GM19193 (cell line): ENCODE results near the gene LMCD1.

ENCODE experiments used
- POLR2A ChIP-seq: IDR thresholded peaks from 4 replicates; pipeline ENCODE4 v1.6.1; 2011; ENCODE audit not compliant: insufficient read depth, insufficient read length; ENCODE audit errors: extremely low read depth

The LMCD1 gene

DNA sequence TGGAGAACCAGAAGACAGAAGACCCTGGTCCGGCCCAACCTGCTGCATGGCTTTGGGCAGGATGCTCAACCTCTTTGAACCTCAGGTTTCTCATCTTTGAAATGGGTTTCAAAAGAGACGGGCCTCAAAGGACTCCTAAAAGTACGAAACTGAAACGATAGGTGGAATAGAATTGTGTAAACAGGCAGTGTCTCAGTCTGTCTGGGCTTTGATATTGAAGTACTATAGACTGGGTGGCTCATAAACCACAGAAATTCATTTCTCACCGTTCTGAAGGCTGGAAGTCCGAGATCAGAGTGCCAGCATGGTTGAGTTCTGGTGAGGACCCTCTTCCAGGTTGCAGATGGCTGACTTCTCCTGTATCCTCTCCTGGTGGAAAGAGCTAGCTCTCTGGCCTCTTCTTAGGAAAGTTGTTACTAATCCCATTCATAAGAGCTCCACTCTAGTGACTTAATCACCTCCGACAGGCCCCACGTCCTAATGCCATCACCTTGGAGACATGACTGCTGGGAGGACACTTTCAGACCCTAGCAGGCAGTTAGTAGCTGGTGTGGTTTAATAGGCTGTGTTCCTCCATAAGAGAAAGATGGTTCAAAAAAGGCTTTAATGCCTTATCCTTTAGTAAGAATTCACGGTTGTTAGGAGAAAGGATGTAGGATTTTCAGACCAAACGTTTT lies 107.3 kb downstream of the LMCD1 start:
- no peak for TF ChIP-seq POLR2A

DNA sequence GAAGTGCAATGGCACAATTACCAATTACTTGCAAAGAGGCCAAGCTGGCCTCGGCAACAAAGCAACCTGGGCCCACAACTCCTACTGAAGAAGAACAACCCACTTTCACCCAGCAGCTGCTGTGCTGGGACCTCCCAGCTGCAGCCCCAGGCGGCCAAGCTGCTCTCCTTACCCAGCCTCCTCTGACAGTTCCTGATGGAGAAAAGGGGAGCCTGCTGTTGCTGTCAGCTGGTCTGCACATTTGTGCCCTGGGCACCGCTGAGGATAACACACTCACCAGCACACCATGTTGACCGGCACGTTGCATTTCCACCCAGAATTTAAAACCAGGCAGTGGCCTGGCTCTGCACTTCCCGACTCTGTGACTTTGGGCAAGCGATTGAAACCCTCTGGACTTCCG lies 109.3 kb downstream of the LMCD1 start:
- no peak for TF ChIP-seq POLR2A

DNA sequence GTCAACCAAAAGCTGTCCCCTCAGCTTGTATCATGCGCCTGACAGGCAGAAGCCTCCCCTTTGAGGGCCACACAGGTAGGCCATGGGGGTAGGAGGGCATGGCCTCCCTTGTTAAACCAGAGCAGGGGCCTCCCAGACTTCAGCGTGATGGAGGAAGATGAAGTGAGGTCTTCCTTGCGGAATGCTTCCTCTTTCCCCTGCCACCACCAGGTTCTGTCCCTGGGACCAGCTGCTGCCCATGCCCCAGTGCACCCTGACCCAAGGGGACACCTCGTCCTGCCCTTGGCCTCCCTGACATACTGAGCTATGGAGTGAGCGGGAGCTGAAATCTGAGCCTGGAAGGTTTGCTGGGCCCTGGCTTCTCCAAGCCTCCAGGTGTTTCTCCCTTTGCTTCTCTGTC lies 116.3 kb downstream of the LMCD1 start:
- TF ChIP-seq POLR2A, result no peak

DNA sequence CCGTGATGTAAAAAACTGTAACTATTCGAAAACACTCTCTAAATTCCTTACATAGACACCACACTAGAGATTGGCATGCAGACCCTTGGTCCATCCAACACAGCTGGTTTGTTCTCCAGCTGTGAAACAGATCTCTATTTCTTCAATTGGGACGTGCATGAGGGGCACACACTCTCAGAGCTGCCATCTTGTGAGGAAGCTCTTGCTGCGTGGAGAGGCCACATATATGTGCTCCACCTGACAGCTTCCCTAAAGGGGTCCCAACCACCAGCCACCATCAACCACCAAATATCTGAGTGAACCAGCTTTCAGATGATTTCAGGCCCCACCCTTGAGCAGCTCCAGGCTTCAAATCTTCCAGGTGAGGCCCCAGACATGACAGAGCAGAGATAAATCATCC lies 117.3 kb downstream of the LMCD1 start:
- no peak for TF ChIP-seq POLR2A

DNA sequence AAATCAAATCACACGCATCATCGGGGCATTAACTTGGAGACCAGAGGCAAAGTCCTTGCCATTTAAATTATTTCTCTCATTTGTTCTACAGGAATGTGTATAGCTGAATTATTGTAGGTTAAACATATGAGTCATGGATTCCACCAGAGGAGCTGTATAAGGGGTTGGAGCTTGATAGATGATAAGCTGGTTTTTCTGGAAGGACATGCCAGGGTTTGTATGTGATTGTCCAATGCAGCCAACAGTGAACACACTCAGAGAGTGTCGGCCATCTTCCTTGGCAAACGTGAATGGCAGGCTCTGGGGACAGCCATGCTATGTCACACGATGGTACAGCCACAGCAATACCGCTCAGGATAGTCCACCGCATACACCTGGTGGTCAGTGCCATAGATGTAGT lies 117.9 kb downstream of the LMCD1 start:
- no peak for TF ChIP-seq POLR2A

DNA sequence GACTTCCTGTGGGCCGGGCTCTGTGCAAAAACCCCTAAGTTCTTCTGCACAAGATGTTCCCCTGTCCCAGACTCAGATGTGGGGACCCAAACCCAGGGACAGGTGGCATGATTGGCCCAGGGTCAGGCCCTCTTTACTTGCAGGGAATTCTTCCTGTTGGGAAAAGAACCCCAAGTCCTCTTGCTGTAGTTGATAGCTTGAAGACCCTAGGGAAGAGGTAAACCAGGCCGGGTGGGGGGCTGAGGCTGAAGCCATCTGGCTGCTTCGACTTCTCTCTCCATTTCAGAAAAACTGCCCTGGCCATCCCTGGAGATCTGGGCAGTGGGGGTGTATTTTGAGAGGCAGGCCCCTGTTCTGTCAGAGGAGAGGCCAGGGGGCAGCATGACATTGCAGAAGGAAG lies 119.5 kb downstream of the LMCD1 start:
- no peak for TF ChIP-seq POLR2A

DNA sequence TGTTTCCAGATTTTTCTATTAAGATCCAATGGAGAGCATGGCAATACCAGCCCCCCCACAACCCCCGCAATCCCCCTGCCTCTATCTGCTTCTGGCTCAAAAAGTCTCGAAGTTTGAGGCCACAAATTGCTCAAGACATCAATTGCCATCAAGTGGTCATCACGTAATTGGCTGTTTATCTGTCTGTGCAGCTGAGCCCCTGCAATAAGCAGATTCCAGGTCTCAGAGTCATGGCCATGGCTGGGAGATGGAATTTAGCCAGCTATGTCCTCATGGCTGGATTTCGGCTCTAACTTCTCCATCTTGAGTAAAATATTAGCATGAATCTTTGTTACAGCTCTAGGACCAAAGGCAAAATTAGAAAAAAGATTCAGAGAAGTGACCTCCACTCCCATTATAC lies 120.2 kb downstream of the LMCD1 start:
- no peak for TF ChIP-seq POLR2A

DNA sequence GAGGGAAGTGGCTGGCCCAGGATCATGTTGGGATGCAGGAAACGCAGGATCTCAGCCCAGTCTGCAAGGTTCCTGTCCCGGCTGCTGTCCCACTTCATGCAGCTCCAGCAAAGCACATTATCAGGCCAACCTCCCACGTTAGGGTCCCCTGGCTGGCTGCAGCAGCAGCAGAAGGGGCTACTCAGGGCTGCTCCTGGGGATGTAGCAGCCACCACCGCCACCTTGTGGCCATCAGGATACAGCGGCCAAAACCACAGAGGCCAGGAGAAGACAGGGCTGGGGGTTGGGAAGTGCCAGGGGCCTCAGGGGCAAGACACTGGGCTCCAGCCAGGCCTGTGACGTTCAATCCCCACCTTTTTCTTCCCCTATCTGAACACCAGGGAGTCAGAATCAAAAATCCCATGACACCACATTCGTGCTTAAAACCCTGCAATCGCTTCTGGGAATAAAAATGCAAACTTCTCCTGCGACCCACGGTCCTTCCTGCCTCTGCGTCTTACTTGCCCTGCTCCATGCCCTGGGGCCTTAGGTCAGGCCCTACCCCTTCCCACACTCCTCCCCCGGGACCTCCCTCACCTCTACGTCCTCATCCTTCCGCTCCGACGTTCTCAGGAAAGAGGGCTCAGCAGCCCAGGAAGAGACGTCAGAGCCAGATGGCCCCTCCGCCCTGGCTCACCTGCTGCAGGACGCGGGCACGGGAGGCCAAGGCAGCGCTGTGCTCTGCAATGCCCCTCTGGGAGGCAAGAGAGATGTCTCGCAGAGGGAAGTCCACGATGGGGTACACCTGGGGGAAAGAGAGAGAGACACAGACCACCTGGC lies 121.5 kb downstream of the LMCD1 start:
- TF ChIP-seq POLR2A, result no peak

DNA sequence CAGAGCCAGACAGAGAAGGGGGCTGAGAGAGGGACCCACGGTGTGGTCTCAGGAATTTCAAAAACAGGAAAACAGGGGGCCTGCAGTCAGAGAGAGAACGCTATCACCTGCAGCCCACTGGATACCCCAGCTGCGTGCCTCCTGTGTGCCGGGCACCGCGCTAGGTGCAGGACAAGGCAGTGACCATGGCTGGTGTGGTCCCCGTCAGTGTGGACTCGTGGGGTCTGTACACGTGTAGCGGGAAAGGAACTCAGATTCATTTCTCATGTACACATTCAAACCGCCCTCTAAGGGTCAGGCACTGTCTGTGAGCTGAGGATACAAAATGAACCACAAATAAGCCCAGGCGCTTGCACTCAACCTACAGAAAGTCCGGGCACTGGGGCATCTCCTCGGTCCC lies 122.1 kb downstream of the LMCD1 start:
- no peak for TF ChIP-seq POLR2A
